Measurements from ENCODE around the gene EPAS1. TPM values are rescaled to one million over a fixed set of nuclear protein-coding genes. Genes with fewer than 3 reads are reported as not detected.

EPAS1 gene
- total and polyA plus RNA-seq, 4 donors: 26.2 to 193 (median 61.1) TPM

DNA sequence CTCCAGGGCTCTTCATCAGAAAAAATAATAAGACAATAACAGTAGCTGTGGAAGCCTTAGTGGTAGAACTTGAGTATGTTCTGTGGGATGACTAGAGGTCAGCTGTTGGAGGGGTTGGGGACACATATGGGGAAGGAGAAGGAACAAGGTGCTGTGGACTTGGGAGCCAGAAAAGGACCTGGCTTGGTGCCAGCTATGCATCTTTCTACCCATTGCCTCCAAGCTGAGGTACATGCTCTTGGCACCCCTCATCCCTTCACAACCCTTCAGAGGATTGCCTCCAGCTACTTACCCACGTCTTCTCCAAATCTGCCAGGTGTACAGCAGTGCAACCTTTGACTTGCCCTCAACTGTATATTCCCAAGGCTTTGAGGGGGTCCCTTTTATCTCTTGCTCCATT is 15.3 kb upstream of the EPAS1 start:
- WGBS: 98% methylated on average over 1 of the region's 1 CpG
- TF ChIP-seq, protein P1, sequence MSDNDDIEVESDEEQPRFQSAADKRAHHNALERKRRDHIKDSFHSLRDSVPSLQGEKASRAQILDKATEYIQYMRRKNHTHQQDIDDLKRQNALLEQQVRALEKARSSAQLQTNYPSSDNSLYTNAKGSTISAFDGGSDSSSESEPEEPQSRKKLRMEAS (IDR thresholded peaks at IDR 0.05): no peak
- TF ChIP-seq HNF4A (conservative IDR thresholded peaks at IDR 0.05): no peak
- no peak for TF ChIP-seq NR2F2 (IDR thresholded peaks at IDR 0.05)
- TF ChIP-seq, protein P2, sequence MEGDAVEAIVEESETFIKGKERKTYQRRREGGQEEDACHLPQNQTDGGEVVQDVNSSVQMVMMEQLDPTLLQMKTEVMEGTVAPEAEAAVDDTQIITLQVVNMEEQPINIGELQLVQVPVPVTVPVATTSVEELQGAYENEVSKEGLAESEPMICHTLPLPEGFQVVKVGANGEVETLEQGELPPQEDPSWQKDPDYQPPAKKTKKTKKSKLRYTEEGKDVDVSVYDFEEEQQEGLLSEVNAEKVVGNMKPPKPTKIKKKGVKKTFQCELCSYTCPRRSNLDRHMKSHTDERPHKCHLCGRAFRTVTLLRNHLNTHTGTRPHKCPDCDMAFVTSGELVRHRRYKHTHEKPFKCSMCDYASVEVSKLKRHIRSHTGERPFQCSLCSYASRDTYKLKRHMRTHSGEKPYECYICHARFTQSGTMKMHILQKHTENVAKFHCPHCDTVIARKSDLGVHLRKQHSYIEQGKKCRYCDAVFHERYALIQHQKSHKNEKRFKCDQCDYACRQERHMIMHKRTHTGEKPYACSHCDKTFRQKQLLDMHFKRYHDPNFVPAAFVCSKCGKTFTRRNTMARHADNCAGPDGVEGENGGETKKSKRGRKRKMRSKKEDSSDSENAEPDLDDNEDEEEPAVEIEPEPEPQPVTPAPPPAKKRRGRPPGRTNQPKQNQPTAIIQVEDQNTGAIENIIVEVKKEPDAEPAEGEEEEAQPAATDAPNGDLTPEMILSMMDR (IDR thresholded peaks at IDR 0.05; ENCODE audit: low read depth, low read length, missing input control): no peak
- no peak for TF ChIP-seq RXRA (IDR thresholded peaks at IDR 0.05)
- no peak for TF ChIP-seq GABPA (IDR thresholded peaks at IDR 0.05 in 1 of 2, conservative IDR thresholded peaks at IDR 0.05 in 1 of 2)
- TF ChIP-seq JUND (IDR thresholded peaks at IDR 0.05): no peak
- TF ChIP-seq SP1 (IDR thresholded peaks at IDR 0.05): no peak
- TF ChIP-seq, protein P3, sequence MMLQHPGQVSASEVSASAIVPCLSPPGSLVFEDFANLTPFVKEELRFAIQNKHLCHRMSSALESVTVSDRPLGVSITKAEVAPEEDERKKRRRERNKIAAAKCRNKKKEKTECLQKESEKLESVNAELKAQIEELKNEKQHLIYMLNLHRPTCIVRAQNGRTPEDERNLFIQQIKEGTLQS (IDR thresholded peaks at IDR 0.05): no peak
- no peak for TF ChIP-seq HNF4G (IDR thresholded peaks at IDR 0.05)
- no peak for TF ChIP-seq FOXA2 (IDR thresholded peaks at IDR 0.05)
- no peak for TF ChIP-seq EGR1 (IDR thresholded peaks at IDR 0.05; ENCODE audit: low read depth in 2 of 2)
- no peak for TF ChIP-seq TAF1 (conservative IDR thresholded peaks at IDR 0.05)
- TF ChIP-seq, protein P4, sequence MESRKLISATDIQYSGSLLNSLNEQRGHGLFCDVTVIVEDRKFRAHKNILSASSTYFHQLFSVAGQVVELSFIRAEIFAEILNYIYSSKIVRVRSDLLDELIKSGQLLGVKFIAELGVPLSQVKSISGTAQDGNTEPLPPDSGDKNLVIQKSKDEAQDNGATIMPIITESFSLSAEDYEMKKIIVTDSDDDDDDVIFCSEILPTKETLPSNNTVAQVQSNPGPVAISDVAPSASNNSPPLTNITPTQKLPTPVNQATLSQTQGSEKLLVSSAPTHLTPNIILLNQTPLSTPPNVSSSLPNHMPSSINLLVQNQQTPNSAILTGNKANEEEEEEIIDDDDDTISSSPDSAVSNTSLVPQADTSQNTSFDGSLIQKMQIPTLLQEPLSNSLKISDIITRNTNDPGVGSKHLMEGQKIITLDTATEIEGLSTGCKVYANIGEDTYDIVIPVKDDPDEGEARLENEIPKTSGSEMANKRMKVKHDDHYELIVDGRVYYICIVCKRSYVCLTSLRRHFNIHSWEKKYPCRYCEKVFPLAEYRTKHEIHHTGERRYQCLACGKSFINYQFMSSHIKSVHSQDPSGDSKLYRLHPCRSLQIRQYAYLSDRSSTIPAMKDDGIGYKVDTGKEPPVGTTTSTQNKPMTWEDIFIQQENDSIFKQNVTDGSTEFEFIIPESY (IDR thresholded peaks at IDR 0.05): no peak
- TF ChIP-seq FOXA1 (IDR thresholded peaks at IDR 0.05): no peak
- H3K27me3 ChIP-seq (ENCODE audit: control insufficient read depth in 4 of 4, insufficient read depth in 4 of 4, low read length in 3 of 4): no peaks in the 10 kb centered on the region

DNA sequence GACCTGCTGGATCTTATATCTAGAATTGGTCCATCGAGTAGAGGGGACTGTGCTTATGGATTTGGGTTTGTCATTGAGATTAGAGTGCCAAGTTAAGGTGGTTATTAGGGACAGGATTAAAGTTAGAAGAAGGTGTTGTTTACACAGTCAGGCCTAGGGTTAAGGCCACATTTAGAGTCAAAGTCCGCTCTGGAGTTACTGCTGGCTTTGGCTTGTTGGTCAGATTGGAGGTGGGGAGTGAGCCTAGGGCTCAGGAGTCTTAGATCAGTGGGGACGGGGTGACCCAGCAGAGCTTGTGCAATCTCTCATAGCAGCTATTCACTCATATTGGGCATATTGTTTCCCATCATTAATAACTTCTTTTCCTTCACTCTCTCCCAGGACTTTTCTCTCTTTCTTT is 13.5 kb upstream of the EPAS1 start:
- Histone ChIP-seq H3K9me3 (ENCODE audit: control insufficient read depth in 4 of 4, low read length in 3 of 4) (no peaks in the 10 kb centered on the region), H3K9ac (ENCODE audit: low read depth in 1 of 2, low read length in 2 of 2) (no peak overlapping the region), H3K4me3 (ENCODE audit: low read depth in 1 of 3, low read length in 3 of 3) (no peak overlapping the region), H3K27me3 (ENCODE audit: control insufficient read depth in 4 of 4, insufficient read depth in 4 of 4, low read length in 3 of 4) (no peaks in the 10 kb centered on the region), H3K4me1 (ENCODE audit: control insufficient read depth in 4 of 4, insufficient read depth in 4 of 4, low read length in 3 of 4) (peaks cover 3 to 15% (median 13%) of the 10 kb centered on the region in 4 donors), H3K36me3 (ENCODE audit: control insufficient read depth in 4 of 4, insufficient read depth in 3 of 4, low read depth in 1 of 4, low read length in 3 of 4) (no peaks in the 10 kb centered on the region), H3K27ac (ENCODE audit: low read depth in 1 of 2, low read length in 2 of 2) (peak overlapping the region in 1 of 2 donors; percentile 16)
- WGBS: 28% methylated on average over 3 of the region's 3 CpGs
- DNase-seq (ENCODE audit: low spot score): no peak
- TF ChIP-seq NR2F2 (IDR thresholded peaks at IDR 0.05) (no peak), GABPA (IDR thresholded peaks at IDR 0.05 in 1 of 2, conservative IDR thresholded peaks at IDR 0.05 in 1 of 2) (no peak), SP1 (IDR thresholded peaks at IDR 0.05) (peak; percentile 93), JUND (IDR thresholded peaks at IDR 0.05) (peak; percentile 42 to 70), HNF4G (IDR thresholded peaks at IDR 0.05) (peak; percentile 87), EGR1 (IDR thresholded peaks at IDR 0.05; ENCODE audit: low read depth in 2 of 2) (no peak), HNF4A (conservative IDR thresholded peaks at IDR 0.05) (peak; percentile 94 to 95), YY1 (IDR thresholded peaks at IDR 0.05) (no peak), RAD21 (IDR thresholded peaks at IDR 0.05) (peak; percentile 35 to 61), FOXA2 (IDR thresholded peaks at IDR 0.05) (peak; percentile 91)
- TF ChIP-seq, protein P1 (IDR thresholded peaks at IDR 0.05): peak; percentile 21
- TF ChIP-seq, protein P5, sequence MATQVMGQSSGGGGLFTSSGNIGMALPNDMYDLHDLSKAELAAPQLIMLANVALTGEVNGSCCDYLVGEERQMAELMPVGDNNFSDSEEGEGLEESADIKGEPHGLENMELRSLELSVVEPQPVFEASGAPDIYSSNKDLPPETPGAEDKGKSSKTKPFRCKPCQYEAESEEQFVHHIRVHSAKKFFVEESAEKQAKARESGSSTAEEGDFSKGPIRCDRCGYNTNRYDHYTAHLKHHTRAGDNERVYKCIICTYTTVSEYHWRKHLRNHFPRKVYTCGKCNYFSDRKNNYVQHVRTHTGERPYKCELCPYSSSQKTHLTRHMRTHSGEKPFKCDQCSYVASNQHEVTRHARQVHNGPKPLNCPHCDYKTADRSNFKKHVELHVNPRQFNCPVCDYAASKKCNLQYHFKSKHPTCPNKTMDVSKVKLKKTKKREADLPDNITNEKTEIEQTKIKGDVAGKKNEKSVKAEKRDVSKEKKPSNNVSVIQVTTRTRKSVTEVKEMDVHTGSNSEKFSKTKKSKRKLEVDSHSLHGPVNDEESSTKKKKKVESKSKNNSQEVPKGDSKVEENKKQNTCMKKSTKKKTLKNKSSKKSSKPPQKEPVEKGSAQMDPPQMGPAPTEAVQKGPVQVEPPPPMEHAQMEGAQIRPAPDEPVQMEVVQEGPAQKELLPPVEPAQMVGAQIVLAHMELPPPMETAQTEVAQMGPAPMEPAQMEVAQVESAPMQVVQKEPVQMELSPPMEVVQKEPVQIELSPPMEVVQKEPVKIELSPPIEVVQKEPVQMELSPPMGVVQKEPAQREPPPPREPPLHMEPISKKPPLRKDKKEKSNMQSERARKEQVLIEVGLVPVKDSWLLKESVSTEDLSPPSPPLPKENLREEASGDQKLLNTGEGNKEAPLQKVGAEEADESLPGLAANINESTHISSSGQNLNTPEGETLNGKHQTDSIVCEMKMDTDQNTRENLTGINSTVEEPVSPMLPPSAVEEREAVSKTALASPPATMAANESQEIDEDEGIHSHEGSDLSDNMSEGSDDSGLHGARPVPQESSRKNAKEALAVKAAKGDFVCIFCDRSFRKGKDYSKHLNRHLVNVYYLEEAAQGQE (IDR thresholded peaks at IDR 0.05): peak; percentile 16
- TF ChIP-seq, protein P2 (IDR thresholded peaks at IDR 0.05; ENCODE audit: low read depth, low read length, missing input control): no peak
- TF ChIP-seq, protein P4 (IDR thresholded peaks at IDR 0.05): no peak
- TF ChIP-seq, protein P3 (IDR thresholded peaks at IDR 0.05): no peak

More for the DNA sequence above, 15.3 kb upstream of the EPAS1 start:
- Histone ChIP-seq H3K4me3 (ENCODE audit: low read depth in 1 of 3, low read length in 3 of 3) (no peak overlapping the region), H3K9me3 (ENCODE audit: control insufficient read depth in 4 of 4, low read length in 3 of 4) (no peaks in the 10 kb centered on the region), H3K27ac (ENCODE audit: low read depth in 1 of 2, low read length in 2 of 2) (no peak overlapping the region), H3K36me3 (ENCODE audit: control insufficient read depth in 4 of 4, insufficient read depth in 3 of 4, low read depth in 1 of 4, low read length in 3 of 4) (no peaks in the 10 kb centered on the region), H3K4me1 (ENCODE audit: control insufficient read depth in 4 of 4, insufficient read depth in 4 of 4, low read length in 3 of 4) (peaks cover 5 to 19% (median 16%) of the 10 kb centered on the region in 4 donors), H3K9ac (ENCODE audit: low read depth in 1 of 2, low read length in 2 of 2) (no peak overlapping the region)
- no peak for DNase-seq (ENCODE audit: low spot score)

Measured in liver (tissue), 9 donors.